ENCODE results near the gene GHR.

DNA sequence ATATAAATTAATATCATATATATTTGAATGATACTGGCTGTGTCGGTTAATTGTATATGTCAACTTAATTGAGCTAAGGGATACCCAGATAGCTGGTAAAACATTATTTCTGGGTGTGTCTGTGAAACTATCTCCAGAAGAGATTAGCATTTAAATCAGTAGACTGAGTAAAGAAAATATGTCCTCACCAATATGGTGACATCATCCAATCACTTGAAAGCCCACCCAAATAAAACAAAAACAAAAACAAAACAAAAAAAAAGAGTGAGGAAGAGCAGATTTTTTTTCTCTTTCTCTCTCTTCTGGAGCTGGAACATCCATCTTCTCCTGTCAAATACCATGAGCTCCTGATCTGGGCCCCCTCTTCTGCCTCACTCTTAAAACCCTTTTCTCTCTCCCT is 317.7 kb downstream of the GHR start:
- TF ChIP-seq, protein P1, sequence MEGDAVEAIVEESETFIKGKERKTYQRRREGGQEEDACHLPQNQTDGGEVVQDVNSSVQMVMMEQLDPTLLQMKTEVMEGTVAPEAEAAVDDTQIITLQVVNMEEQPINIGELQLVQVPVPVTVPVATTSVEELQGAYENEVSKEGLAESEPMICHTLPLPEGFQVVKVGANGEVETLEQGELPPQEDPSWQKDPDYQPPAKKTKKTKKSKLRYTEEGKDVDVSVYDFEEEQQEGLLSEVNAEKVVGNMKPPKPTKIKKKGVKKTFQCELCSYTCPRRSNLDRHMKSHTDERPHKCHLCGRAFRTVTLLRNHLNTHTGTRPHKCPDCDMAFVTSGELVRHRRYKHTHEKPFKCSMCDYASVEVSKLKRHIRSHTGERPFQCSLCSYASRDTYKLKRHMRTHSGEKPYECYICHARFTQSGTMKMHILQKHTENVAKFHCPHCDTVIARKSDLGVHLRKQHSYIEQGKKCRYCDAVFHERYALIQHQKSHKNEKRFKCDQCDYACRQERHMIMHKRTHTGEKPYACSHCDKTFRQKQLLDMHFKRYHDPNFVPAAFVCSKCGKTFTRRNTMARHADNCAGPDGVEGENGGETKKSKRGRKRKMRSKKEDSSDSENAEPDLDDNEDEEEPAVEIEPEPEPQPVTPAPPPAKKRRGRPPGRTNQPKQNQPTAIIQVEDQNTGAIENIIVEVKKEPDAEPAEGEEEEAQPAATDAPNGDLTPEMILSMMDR (IDR thresholded peaks at IDR 0.05), result no peak
- TF ChIP-seq POLR2A (IDR thresholded peaks at IDR 0.05), result no peak
